Dedifferentiated amniotic fluid mesenchymal stem cell (primary cell): ENCODE results near the gene TXNDC17.
"Not testable (repeated sequence)": the region's sequence is repeated elsewhere in the genome, so short reads cannot be mapped to it uniquely, and the experiment has no call there.

ENCODE experiments used
- DNase-seq: peaks from one replicate; pipeline ENCODE4 v3.0.0-alpha.2; 2016; ENCODE audit errors: extremely low spot score

Gene TXNDC17

DNA sequence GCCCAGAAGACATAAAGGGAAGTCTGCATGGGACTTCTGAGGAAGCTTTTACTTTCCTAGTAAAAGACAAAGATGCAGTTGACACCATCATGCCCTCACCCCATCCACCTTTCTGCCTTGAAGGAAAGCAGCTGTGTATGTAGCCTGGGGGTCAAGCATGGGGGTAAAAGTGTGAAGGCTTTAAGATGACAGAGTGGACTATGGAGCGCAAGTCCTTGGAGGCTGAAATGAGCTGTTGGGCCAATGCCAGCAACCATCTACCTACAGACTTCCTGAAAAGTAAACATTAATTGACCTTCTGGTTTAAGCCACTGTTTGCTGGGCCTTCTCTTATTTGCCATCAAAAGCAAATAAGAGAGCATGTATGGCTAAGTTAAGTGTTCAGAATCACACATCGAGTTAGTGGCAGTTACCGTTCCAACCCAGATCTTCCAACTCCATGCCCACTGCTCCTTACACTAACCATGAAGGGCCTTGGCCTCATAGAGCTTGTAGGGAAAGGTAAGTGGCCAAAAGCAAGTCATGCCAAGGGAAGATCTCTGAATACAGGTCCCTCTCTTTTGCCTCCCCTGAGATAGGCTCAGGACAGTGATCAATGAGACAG, 42.3 kb downstream of the TXNDC17 start:
- DNase-seq: no peak

DNA sequence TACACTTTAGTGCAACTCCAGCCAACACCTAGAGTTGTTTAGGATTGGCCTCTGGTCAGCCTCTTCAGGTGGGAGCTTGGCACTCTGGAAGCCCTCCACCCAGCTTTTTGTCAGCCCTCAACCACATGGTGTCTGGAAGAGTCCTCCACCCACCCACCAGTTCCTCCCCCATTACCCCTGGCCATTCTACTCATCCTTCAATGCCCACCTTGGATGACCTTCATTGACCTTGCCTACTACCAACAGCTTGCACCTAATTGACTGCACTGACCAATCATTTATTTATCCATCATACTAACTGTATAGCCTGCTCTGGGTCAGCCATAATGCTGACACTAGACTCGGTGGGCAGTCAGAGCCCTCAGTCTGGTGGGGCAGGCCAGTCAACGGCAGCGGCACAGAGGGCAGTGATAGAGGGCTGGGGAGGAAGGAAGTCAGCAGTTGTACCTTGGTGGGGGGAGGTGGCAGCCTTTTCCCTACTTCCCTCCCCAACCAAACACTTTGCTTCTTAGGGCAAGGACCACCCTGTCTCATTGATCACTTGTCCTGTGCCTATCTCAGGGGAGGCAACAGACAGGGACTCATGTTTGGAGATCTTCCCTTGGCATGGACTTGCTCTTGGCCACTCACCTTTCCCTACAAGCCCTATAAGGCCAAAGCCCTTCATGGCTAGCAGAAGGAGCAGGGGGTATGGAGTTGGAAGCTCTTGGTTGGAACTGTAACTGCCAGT, 43.0 kb downstream of the TXNDC17 start:
- no peak for DNase-seq

DNA sequence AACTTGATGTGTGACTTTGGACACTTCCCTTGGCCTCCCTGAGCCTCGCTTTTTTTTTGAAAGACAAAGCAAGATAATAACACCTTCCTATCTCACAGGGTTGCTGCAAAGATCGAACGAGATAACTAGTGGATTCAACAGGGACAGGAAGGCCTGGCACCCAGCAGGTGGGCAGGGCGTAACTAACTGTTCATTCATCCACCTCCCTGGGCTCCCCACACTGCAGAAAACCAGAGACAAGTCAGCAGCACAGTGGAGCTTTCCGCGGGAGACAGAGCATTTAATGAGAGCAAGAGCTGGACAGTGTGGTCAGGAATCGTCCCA, 43.6 kb downstream of the TXNDC17 start:
- no peak for DNase-seq

DNA sequence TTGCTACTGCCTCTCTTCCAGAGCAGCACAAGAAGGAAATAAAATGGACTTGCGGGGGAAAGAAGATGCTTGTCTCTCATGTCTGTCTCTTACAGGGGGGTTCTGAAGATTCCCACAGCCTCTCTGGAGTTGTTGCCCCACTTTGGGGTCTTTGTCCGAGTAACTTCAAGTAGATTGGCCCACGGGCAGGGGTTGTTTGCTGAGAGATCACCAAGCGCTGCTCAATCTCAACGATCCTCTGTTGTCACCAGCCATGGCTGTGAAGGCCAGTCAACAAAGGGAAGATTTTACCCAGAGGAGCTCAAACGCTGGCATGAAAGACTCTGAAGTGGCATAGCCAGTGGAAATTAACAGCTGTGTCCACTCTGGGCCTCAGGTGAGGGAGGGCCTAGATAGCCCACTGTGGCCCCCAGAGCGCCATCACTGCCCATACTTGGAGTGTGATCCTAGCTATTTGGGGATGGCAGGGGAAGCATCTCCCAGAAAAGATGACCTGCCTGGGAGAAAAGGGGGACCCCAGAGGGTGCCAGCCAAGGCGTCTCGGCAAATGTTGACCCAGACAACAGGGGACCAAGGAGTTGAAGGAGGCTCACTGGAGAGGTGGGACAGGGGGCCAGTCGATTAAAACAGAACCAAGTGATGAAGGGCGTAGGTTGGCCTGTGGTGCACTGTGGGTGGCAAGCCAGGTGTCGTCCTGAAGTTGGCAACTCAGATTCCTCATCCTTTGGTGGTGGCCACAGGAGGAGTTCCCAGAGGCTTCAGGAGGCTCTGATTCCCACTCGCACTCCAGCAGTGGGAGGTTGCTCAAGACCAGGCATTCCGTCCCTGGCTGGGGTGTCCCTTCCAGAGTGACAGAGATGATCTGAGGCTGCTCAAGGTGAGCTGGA, 44.3 kb downstream of the TXNDC17 start:
- DNase-seq: no peak

DNA sequence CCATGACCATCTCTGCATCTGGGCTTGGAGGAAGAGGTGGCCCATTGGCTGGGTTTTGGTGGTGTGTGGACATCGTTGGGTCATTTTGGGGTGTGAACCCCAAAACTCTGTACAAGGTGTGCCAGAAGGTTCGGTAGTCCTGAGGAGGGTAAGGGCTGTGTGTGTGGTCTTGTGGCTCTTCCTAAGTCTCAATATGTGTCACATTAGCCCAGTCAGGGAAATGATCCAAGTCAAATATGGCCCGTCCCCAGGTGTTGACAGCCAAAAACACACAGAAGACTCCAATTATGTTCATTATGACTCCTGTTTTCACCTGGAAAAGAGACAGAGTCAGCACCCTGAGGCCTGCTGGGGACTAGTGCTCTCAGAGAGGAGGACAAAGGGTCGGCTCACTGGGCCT, 45.2 kb downstream of the TXNDC17 start:
- no peak for DNase-seq

DNA sequence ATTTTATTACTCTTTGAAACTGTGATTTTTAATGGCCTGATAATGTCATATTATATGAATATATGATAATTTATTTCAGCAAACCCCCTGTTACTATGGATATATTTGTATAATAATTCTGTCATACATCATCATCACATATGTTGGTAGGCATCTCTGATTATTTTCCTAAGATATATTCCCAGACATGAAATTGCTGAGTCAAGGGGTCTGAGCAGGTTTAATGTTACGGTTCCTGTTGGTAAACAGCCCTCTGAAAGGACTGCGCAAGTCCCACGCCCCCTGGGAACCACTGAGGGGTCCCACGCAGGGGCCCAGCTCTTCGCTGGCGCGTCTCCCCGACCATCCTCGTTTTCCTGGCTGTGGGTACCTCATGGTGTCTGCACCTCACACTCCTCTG, 48.1 kb downstream of the TXNDC17 start:
- no peak for DNase-seq

DNA sequence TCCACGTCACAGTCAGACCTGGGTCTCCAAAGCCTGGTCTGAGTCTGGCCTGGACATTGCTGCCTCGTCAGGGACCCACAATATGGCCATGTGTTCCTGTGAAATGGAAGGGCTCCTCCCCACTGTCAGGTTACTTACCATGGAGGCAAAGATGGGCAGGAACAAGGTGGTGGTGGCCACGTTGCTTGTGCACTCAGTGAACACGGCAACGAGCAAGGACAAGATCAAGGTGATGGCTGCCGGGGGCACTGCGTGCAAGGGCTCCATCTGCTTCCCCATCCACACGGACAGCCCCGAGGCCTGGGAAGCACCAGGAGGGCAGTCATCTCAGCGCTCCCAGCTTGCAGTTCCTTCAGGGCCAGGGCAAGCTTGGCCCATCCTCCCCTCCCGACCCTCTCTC, 49.8 kb downstream of the TXNDC17 start:
- no peak for DNase-seq

DNA sequence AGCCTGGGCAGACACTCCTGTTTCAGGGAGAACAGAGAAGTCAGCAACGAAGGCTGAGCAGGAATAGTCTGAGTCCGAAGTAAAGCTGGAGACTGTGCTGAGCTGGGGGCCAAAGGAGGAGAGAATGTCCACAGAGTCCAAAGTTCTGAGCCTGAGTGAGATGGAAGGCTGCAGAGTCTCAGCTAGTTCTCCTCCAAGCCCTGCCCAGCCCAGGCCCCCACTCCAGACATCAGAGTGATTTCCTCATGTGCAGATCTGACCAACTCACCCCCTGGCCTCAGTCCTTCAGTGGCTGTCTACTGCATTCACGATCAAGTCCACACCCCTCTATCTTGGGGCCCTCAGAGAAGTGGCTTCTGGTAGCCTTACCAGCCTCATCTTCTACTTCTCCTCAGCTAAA, 50.7 kb downstream of the TXNDC17 start:
- no peak for DNase-seq

DNA sequence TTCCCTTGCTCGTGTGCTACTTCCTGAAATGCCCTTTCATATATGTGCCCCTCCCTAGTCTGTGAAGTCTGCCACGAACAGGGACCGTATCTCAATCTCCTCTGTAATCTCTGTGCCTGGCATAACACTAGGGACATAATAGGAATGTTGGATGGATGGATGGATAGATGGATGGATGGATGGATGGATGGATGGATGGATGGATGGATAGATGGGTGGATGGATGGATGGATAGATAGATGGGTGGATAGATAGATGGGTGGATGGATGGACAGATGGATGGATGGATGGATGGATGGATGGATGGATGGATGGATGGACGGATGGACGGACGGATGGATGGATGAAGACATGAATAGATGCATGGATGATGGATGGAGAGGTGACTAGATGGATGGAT, 51.1 kb downstream of the TXNDC17 start:
- not testable (repeated sequence) for DNase-seq
